ENCODE data around the gene SH3BP5L.

GRCh38 chr1:248838357-248839167 lies 12.8 kb upstream of the SH3BP5L start:
- peak in 1 of 4 experiments; percentile 14 for TF ChIP-seq CTCF (IDR thresholded peaks at IDR 0.05)
- peak; percentile 6 to 75 for TF ChIP-seq POLR2A (IDR thresholded peaks at IDR 0.05)
